Heart left ventricle (tissue), 16 donors: Measurements from ENCODE around the gene ECPAS. TPM values are rescaled to one million over a fixed set of nuclear protein-coding genes. Genes with fewer than 3 reads are reported as not detected.
"Not testable (repeated sequence)": the region's sequence is repeated elsewhere in the genome, so short reads cannot be mapped to it uniquely, and the experiment has no call there.

Experiments used
- ATAC-seq, 4 donors: fragments of 200-7000 bp; cut with Tn5 transposase; one replicate each; pipeline ENCODE4 v1.9.1; 2020 to 2022; ENCODE audit warnings: moderate library complexity in 4 of 4, mild to moderate bottlenecking in 3 of 4, moderate number of reproducible peaks in 1 of 4
- DNase-seq, 5 donors: peaks; one replicate each; pipeline ENCODE4 v3.0.0-alpha.2; 2020
- H3K27ac ChIP-seq, 12 donors: fragments of 200-600 bp; sonication (generic) in 4 of 12; one replicate each; pipeline versions ENCODE4 v1.5.0 to v1.8.0; 2016 to 2022; ENCODE audit warnings: mild to moderate bottlenecking in 2 of 12
- H3K27me3 ChIP-seq, 9 donors: fragments of 200-600 bp; sonication (generic) in 2 of 9; one replicate each; pipeline versions ENCODE4 v1.5.1 to v1.8.0; 2016 to 2022; ENCODE audit warnings: mild to moderate bottlenecking in 3 of 9
- H3K36me3 ChIP-seq, 9 donors: fragments of 200-600 bp; sonication (generic) in 2 of 9; one replicate each; pipeline versions ENCODE4 v1.5.0 to v1.8.0; 2018 to 2022; ENCODE audit warnings: mild to moderate bottlenecking in 2 of 9
- H3K4me1 ChIP-seq, 12 donors: fragments of 200-600 bp; sonication (generic) in 4 of 12; one replicate each; pipeline versions ENCODE4 v1.5.0 to v1.8.0; 2016 to 2022; ENCODE audit warnings: mild to moderate bottlenecking in 3 of 12
- H3K4me3 ChIP-seq, 12 donors: fragments of 200-600 bp; sonication (generic) in 4 of 12; one replicate each; pipeline versions ENCODE4 v1.5.0 to v1.8.0; 2017 to 2022; ENCODE audit warnings: mild to moderate bottlenecking in 9 of 12, moderate library complexity in 4 of 12
- H3K9me3 ChIP-seq, 12 donors: fragments of 200-600 bp; sonication (generic) in 4 of 12; one replicate each; pipeline versions ENCODE4 v1.5.0 to v1.8.0; 2016 to 2022; ENCODE audit warnings: mild to moderate bottlenecking in 1 of 12
- POLR2A ChIP-seq, 2 donors: fragments of 450-650 bp; IDR thresholded peaks; one replicate each; pipeline ENCODE4 v1.6.1; 2017; ENCODE audit warnings: antibody characterized with exemption in 2 of 2, mild to moderate bottlenecking in 2 of 2, moderate library complexity in 2 of 2
- WGBS, 4 donors: extraction: QIAGEN DNeasy Blood & Tissue Kit in 2 of 4; methylation state at CpG; one replicate each; pipeline versions ENCODE4 v1.1.5 to v1.1.7; 2013 to 2018; 5-methylcytosine and 5-hydroxymethylcytosine counted together
- intact Hi-C, 10 donors: fragments of 100-400 bp; cut with DNase I; formaldehyde crosslinking; loops; one replicate each; pipeline versions ENCODE4 v1.11.1 to v1.14.2; 2022
- polyA plus RNA-seq, 2 donors: library from polyadenylated mRNA; stranded (reverse); fragments of 200-250 nt; gene quantifications; one replicate each; pipeline ENCODE4 v1.2.3, GENCODE V29; 2013
- total RNA-seq, 9 donors: library from RNA; depleted of rRNA in 2 of 9; stranded (reverse); fragments of >200 nt in 2 of 9; fragmentation: NEBNext Ultra II Directional in 3 of 9; extraction: Animal tissue kit (Norgen Biotek cat#: 25700) in 3 of 9; gene quantifications; one replicate each; pipeline versions ENCODE4 v1.1.0 to v1.2.4, GENCODE V29; 2016 to 2023
- TF ChIP-seq, protein P1 (sequence below), 12 donors: fragments of 200-600 bp; sonication (generic) in 4 of 12; IDR thresholded peaks; one replicate each; pipeline versions ENCODE4 v1.5.0 to v1.8.0; 2018 to 2022; ENCODE audit warnings: antibody characterized with exemption in 12 of 12, mild to moderate bottlenecking in 5 of 12
- donor health status: ischemic (EF 13 %, LVEDD 7.1; RV severe dilation, severe dysfunction).
- donor health status: healthy with polysubstance abuse.
- donor health status: DM: no; HTN: yes; CAD: no.
- donor health status: DM: no; HTN: no; CAD: no.
- donor health status: ischemic (EF 25% LVEDD 6.9; RV normal size, moderate dysfunction).
- donor health status: ischemic (EF 25% LVEDD 5.7; RV mildly dilated, moderate dysfunction).
- donor health status: healthy.
- donor health status: DM: yes; HTN: yes; CAD: no.
- donor health status: ischemic (EF 35%, LVEDD 5.7; RV mildly dilated, moderate dysfunction).
- donor health status: nonischemic (EF 11% LVEDD 7.7; RV severe dilation, severe dysfunction).
- donor health status: DM: yes; HTN: yes; CAD: no.
- donor health status: PGD.
- donor health status: ischemic (EF 29% LVEDD 5.4; RV normal size, mild dysfunction).
- donor health status: nonischemic (EF 23%, LVEDD 6.1; RV moderate dilation, normal function).

Gene ECPAS
- total and polyA plus RNA-seq, 11 donors = 28.9 to 116 (median 102) TPM

DNA sequence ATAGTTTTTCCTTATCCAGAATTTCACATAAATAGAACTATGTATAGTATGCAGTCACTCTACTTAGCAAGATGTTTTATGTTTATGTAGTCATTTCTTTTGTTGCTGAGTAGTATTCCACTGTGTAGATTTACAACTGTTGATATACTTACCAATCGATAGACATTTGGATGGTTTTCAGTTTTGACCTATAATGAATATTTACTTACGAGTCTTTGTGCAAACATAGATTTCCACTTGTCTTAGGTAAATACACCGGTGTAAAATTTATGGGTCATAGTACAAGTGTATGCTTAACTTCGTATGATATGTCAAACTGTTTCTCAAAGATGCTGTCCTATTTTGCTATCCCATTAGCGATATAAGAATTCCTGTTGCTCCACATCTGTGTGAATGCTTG, 134.4 kb downstream of the ECPAS start:
- H3K4me1 ChIP-seq = no peaks in the 10 kb centered on the region

DNA sequence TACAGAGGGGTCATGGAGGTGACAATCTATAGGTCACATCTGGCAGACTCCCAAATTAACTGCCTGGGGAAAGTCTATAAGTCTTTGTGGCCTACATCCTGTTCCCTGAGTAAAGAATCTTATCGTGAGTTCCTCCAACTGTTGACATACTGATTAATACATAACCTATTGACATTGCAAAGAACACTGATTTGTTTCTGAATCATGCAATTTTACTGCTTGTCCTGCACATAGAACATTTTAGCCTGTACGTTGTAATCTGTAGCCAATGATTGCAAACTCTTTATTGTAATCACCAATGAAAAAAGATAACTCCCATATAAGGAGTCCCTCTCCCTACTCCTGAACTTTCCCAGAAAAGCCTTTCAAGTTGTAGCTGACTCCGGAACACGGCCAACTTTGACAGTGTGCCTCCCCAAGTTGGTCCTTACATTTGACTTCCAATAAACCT, 135.3 kb downstream of the ECPAS start:
- H3K4me1 ChIP-seq = no peaks in the 10 kb centered on the region
- H3K9me3 ChIP-seq = peaks cover 0 to 2% (median 0%) of the 10 kb centered on the region in 12 donors
- TF ChIP-seq POLR2A (IDR thresholded peaks at IDR 0.05) = no peak
- TF ChIP-seq, protein P1, sequence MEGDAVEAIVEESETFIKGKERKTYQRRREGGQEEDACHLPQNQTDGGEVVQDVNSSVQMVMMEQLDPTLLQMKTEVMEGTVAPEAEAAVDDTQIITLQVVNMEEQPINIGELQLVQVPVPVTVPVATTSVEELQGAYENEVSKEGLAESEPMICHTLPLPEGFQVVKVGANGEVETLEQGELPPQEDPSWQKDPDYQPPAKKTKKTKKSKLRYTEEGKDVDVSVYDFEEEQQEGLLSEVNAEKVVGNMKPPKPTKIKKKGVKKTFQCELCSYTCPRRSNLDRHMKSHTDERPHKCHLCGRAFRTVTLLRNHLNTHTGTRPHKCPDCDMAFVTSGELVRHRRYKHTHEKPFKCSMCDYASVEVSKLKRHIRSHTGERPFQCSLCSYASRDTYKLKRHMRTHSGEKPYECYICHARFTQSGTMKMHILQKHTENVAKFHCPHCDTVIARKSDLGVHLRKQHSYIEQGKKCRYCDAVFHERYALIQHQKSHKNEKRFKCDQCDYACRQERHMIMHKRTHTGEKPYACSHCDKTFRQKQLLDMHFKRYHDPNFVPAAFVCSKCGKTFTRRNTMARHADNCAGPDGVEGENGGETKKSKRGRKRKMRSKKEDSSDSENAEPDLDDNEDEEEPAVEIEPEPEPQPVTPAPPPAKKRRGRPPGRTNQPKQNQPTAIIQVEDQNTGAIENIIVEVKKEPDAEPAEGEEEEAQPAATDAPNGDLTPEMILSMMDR (IDR thresholded peaks at IDR 0.05) = no peak
- H3K27me3 ChIP-seq = no peaks in the 10 kb centered on the region
- DNase-seq (no peak), ATAC-seq (no peak)
- intact Hi-C loops = no loop called here
- H3K36me3 ChIP-seq = no peaks in the 10 kb centered on the region
- H3K4me3 ChIP-seq = no peak overlapping the region
- 36 to 47% (median 40%) methylated on average over 4 of the region's 4 CpGs for WGBS, 4 donors
- H3K27ac ChIP-seq = no peak overlapping the region

More for the DNA sequence above, 134.4 kb downstream of the ECPAS start:
- Histone ChIP-seq H3K9me3 (peaks cover 0 to 9% (median 0%) of the 10 kb centered on the region in 12 donors), H3K4me3 (no peak overlapping the region), H3K36me3 (no peaks in the 10 kb centered on the region), H3K27me3 (no peaks in the 10 kb centered on the region), H3K27ac (no peak overlapping the region)
- WGBS, 4 donors = 85 to 90% (median 85%) methylated on average over 5 of the region's 5 CpGs
- ATAC-seq = no peak
- TF ChIP-seq, protein P1 (IDR thresholded peaks at IDR 0.05) = no peak
- TF ChIP-seq POLR2A (IDR thresholded peaks at IDR 0.05) = no peak
- intact Hi-C loops = no loop called here
- DNase-seq = no peak

DNA sequence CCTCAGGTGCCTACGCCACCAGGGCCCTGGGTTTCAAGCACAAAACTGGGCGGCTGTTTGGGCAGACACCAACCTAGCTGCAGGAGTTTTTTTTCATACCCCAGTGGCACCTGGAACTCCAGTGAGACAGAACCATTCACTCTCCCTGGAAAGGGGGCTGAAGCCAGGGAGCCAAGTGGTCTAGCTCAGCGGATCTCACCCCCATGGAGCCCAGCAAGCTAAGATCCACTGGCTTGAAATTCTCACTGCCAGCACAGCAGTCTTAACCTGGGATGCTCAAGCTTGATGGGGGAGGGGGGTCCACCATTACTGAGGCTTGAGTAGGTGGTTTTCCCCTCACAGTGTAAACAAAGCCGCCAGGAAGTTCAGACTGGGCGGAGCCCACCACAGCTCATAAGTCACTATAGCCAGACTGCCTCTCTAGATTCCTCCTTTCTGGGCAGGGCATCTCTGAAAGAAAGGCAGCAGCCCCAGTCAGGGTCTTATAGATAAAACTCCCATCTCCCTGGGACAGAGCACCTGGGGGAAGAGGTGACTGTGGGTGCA, 149.8 kb downstream of the ECPAS start:
- WGBS, 4 donors = 70 to 82% (median 78%) methylated on average over 4 to 5 of the region's 5 CpGs
- H3K9me3 ChIP-seq, H3K36me3 ChIP-seq, H3K4me3 ChIP-seq, H3K4me1 ChIP-seq, ATAC-seq, H3K27ac ChIP-seq, intact Hi-C loops, H3K27me3 ChIP-seq, DNase-seq: not testable (repeated sequence)

DNA sequence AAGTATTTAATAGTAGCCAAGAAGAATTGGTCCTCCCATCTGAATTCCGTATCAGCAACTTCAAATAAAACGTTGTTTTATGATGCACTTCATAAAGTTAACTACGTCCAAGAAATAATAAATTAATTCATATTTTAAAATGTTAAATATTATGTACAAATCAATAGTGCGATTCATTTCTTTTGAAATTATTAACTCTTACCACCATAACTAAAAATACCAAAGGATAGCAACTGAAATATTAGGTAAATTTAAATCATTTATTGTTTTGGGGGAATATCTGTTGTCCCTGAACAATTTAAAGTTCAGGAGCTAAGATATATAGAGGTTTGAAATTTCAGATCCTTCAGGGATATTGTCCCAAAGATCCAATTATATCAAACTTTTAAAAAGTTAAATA, 154.1 kb downstream of the ECPAS start, which contains the start of gene OR2K2:
Gene OR2K2, minus strand, starts transcription at position 101 of the 400 bp plus-strand sequence. CDS start 1,791 bp downstream, outside the sequence.
- DNase-seq (no peak), ATAC-seq (no peak)
- 84 to 87% (median 86%) methylated on average over 4 of the region's 4 CpGs for WGBS, 4 donors
- TF ChIP-seq POLR2A (IDR thresholded peaks at IDR 0.05) = no peak
- Histone ChIP-seq H3K36me3 (no peaks in the 10 kb centered on the region), H3K27me3 (peaks cover 0 to 6% (median 0%) of the 10 kb centered on the region in 9 donors), H3K4me1 (no peaks in the 10 kb centered on the region), H3K9me3 (no peaks in the 10 kb centered on the region), H3K4me3 (no peak within 1 kb of the TSS), H3K27ac (no peak within 1 kb of the TSS)
- intact Hi-C loops = no loop called here

DNA sequence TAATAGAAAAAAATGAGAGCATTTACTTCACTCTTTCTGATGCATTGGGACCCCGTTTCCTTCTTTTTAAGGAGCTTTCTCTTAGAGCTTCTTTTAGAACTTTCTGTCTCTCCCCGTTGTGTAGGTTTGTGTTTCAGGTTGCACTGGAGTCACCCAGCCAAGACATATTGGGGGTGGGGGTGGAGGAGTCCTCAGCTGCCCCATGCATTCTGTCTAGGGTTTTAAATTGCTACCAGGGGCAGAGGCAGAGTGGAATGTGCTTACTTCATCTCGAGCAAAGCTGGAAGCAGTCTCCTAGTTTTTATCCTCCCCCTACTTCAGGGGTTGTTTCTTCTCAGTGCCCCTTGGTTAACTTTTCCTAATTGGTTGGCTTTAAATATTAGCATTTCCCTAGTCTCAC, 163.6 kb downstream of the ECPAS start:
- Histone ChIP-seq H3K36me3 (no peaks in the 10 kb centered on the region), H3K27ac (no peak overlapping the region), H3K27me3 (no peaks in the 10 kb centered on the region), H3K4me3 (no peak overlapping the region), H3K9me3 (no peaks in the 10 kb centered on the region), H3K4me1 (no peaks in the 10 kb centered on the region)
- ATAC-seq (no peak), DNase-seq (no peak)
- 68 to 73% (median 70%) methylated on average over 3 of the region's 3 CpGs for WGBS, 4 donors
- TF ChIP-seq, protein P1 (IDR thresholded peaks at IDR 0.05) = no peak
- TF ChIP-seq POLR2A (IDR thresholded peaks at IDR 0.05) = no peak
- intact Hi-C loops = no loop called here
